ENCODE data around the gene FXYD4. TPM values are rescaled to one million over a fixed set of nuclear protein-coding genes. Genes with fewer than 3 reads are reported as not detected.
"Not testable (repeated sequence)": the region's sequence is repeated elsewhere in the genome, so short reads cannot be mapped to it uniquely, and the experiment has no call there.

The FXYD4 gene
- total RNA-seq, 3 donors from 2014 or later (not counting 1 experiment from before 2014, with no cell fraction given): not detected

- intact Hi-C loops (cut with micrococcal nuclease): no loop called here
- WGBS (ENCODE audit: insufficient coverage): 97% methylated on average over 3 of the region's 3 CpGs
Observed at GRCh38 chr10:43324876-43325275, 46.6 kb upstream of the FXYD4 start.

GRCh38 chr10:43327171-43327570, 44.3 kb upstream of the FXYD4 start:
- Histone ChIP-seq H3K4me1 (ENCODE audit: control insufficient read depth, insufficient read depth, low read length) (peaks cover 15% of the 10 kb centered on the region), H3K4me3 (ENCODE audit: low read length) (no peak overlapping the region), H3K27ac (ENCODE audit: low read length) (no peak overlapping the region), H3K9me3 (ENCODE audit: control insufficient read depth, insufficient read depth, low read length) (no peaks in the 10 kb centered on the region), H3K36me3 (ENCODE audit: control insufficient read depth, insufficient read depth, low read length) (no peaks in the 10 kb centered on the region), H3K27me3 (ENCODE audit: control insufficient read depth, insufficient read depth, low read length) (no peaks in the 10 kb centered on the region)
- H3K4me3 Mint-ChIP-seq: no peak overlapping the region
- TF ChIP-seq, protein P1, sequence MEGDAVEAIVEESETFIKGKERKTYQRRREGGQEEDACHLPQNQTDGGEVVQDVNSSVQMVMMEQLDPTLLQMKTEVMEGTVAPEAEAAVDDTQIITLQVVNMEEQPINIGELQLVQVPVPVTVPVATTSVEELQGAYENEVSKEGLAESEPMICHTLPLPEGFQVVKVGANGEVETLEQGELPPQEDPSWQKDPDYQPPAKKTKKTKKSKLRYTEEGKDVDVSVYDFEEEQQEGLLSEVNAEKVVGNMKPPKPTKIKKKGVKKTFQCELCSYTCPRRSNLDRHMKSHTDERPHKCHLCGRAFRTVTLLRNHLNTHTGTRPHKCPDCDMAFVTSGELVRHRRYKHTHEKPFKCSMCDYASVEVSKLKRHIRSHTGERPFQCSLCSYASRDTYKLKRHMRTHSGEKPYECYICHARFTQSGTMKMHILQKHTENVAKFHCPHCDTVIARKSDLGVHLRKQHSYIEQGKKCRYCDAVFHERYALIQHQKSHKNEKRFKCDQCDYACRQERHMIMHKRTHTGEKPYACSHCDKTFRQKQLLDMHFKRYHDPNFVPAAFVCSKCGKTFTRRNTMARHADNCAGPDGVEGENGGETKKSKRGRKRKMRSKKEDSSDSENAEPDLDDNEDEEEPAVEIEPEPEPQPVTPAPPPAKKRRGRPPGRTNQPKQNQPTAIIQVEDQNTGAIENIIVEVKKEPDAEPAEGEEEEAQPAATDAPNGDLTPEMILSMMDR (IDR thresholded peaks at IDR 0.05): no peak
- no peak for ATAC-seq
- H3K36me3 Mint-ChIP-seq: no peaks in the 10 kb centered on the region
- H3K9me3 Mint-ChIP-seq: no peaks in the 10 kb centered on the region
- WGBS (ENCODE audit: insufficient coverage): 74% methylated on average over 2 of the region's 2 CpGs
- DNase-seq: no peak
- no peak overlapping the region for H3K27ac Mint-ChIP-seq
- H3K27me3 Mint-ChIP-seq (ENCODE audit: low read depth in 2 of 2): peaks cover 11 to 16% of the 10 kb centered on the region in 2 donors
- intact Hi-C loops (cut with micrococcal nuclease): no loop called here
- peaks cover 14 to 15% of the 10 kb centered on the region in 2 donors for H3K4me1 Mint-ChIP-seq

More at GRCh38 chr10:43324876-43325275, 46.6 kb upstream of the FXYD4 start:
- Mint-ChIP-seq H3K4me1 (peaks cover 12 to 14% of the 10 kb centered on the region in 2 donors), H3K27me3 (ENCODE audit: low read depth in 2 of 2) (peaks cover 22 to 34% of the 10 kb centered on the region in 2 donors), H3K9me3 (no peaks in the 10 kb centered on the region), H3K27ac (no peak overlapping the region), H3K36me3 (no peaks in the 10 kb centered on the region), H3K4me3 (no peak overlapping the region)
- no peak for ATAC-seq
- no peak for DNase-seq
- H3K27ac ChIP-seq (ENCODE audit: low read length): no peak overlapping the region
- H3K4me1 ChIP-seq (ENCODE audit: control insufficient read depth, insufficient read depth, low read length): peaks cover 12% of the 10 kb centered on the region
- TF ChIP-seq, protein P1 (IDR thresholded peaks at IDR 0.05): no peak
- H3K9me3 ChIP-seq (ENCODE audit: control insufficient read depth, insufficient read depth, low read length): no peaks in the 10 kb centered on the region
- H3K36me3 ChIP-seq (ENCODE audit: control insufficient read depth, insufficient read depth, low read length): no peaks in the 10 kb centered on the region
- H3K4me3 ChIP-seq (ENCODE audit: low read length): no peak overlapping the region
- no peaks in the 10 kb centered on the region for H3K27me3 ChIP-seq (ENCODE audit: control insufficient read depth, insufficient read depth, low read length)

DNA sequence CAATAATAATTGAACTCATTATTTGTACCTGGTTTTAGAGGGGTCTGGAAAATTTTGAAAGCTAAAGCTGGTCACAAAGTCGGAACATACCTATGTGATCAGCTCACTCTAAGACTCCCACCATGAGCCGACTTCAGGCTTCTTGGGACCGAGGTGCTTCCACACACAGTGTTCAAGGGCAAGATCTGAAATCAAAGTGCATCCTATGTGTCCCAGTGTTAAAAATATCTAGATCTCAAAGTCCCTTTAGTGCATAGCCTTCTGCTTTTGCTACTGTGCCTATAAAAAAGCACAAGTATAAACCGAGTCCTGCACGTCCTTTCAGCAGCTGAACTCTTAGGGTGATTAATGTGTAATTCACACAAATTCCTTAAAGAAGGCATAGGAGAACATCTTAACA, 43.5 kb upstream of the FXYD4 start:
- WGBS (ENCODE audit: insufficient coverage): 94% methylated on average over 5 of the region's 5 CpGs
- no peak for ATAC-seq

DNA sequence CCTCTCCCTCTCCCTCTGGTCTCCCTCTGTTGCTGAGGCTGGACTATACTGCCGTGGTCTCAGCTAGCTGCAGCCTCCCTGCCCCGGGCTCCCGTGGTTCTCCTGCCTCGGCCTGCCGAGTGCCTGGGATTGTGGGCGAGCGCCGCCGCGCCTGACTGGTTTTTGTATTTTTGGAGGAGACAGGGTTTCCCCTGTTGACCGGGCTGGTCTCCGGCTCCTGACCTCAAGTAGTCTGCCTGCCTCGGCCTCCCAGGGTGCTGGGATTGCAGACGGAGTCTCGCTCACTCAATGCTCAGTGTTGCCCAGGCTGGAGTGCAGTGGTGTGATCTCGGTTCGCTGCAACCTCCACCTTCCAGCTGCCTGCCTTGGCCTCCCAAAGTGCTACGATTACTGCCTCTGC, 42.6 kb upstream of the FXYD4 start:
- ATAC-seq; intact Hi-C loops (cut with micrococcal nuclease); H3K36me3 Mint-ChIP-seq; H3K9me3 Mint-ChIP-seq; DNase-seq; H3K36me3 ChIP-seq (ENCODE audit: control insufficient read depth, insufficient read depth, low read length); H3K4me3 ChIP-seq (ENCODE audit: low read length); H3K27ac ChIP-seq (ENCODE audit: low read length); H3K27ac Mint-ChIP-seq; H3K4me3 Mint-ChIP-seq; H3K9me3 ChIP-seq (ENCODE audit: control insufficient read depth, insufficient read depth, low read length); H3K27me3 ChIP-seq (ENCODE audit: control insufficient read depth, insufficient read depth, low read length): not testable (repeated sequence)
- WGBS (ENCODE audit: insufficient coverage): 96% methylated on average over 18 of the region's 18 CpGs
- peaks cover 0 to 11% of the 10 kb centered on the region in 2 donors for H3K27me3 Mint-ChIP-seq (ENCODE audit: low read depth in 2 of 2)
- H3K4me1 Mint-ChIP-seq: peaks cover 8 to 13% of the 10 kb centered on the region in 2 donors
- peaks cover 13% of the 10 kb centered on the region for H3K4me1 ChIP-seq (ENCODE audit: control insufficient read depth, insufficient read depth, low read length)

More for the DNA sequence above, 43.5 kb upstream of the FXYD4 start:
- H3K27ac ChIP-seq (ENCODE audit: low read length): no peak overlapping the region
- no peak overlapping the region for H3K4me3 ChIP-seq (ENCODE audit: low read length)
- intact Hi-C loops (cut with micrococcal nuclease): no loop called here
- peaks cover 4 to 11% of the 10 kb centered on the region in 2 donors for H3K27me3 Mint-ChIP-seq (ENCODE audit: low read depth in 2 of 2)
- TF ChIP-seq, protein P1 (IDR thresholded peaks at IDR 0.05): no peak
- no peaks in the 10 kb centered on the region for H3K9me3 ChIP-seq (ENCODE audit: control insufficient read depth, insufficient read depth, low read length)
- H3K9me3 Mint-ChIP-seq: no peaks in the 10 kb centered on the region
- no peak overlapping the region for H3K4me3 Mint-ChIP-seq
- no peaks in the 10 kb centered on the region for H3K36me3 ChIP-seq (ENCODE audit: control insufficient read depth, insufficient read depth, low read length)
- H3K4me1 Mint-ChIP-seq: peaks cover 8 to 13% of the 10 kb centered on the region in 2 donors
- DNase-seq: no peak
- H3K27me3 ChIP-seq (ENCODE audit: control insufficient read depth, insufficient read depth, low read length): no peaks in the 10 kb centered on the region
- H3K27ac Mint-ChIP-seq: no peak overlapping the region
- H3K4me1 ChIP-seq (ENCODE audit: control insufficient read depth, insufficient read depth, low read length): peaks cover 15% of the 10 kb centered on the region
- H3K36me3 Mint-ChIP-seq: no peaks in the 10 kb centered on the region

DNA sequence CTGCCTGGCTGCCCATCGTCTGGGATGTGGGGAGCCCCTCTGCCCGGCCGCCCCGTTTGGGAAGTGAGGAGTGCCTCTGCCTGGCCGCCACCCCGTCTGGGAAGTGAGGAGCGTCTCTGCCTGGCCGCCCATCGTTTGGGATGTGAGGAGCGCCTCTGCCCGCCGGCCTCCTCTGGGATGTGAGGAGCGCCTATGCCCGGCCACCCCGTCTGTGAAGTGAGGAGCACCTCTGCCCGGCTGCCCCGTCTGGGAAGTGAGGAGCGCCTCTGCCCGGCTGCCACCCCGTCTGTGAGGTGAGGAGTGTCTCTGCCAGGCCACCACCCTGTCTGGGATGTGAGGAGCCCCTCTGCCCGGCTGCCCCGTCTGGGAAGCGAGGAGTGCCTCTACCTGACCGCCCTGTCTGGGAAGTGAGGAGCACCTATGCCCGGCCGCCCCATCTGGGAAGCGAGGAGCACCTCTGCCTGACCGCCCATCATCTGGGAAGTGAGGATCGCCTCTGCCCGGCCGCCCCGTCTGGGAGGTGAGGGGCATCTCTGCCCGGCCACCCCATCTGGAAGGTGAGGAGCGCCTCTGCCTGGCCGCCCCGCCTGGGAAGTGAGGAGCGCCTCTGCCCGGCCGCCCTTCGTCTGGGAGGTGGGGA, 42.1 kb upstream of the FXYD4 start:
- H3K9me3 ChIP-seq (ENCODE audit: control insufficient read depth, insufficient read depth, low read length); H3K27ac Mint-ChIP-seq; DNase-seq; H3K27ac ChIP-seq (ENCODE audit: low read length); H3K36me3 Mint-ChIP-seq; H3K4me3 Mint-ChIP-seq; H3K27me3 ChIP-seq (ENCODE audit: control insufficient read depth, insufficient read depth, low read length); ATAC-seq; H3K9me3 Mint-ChIP-seq; H3K36me3 ChIP-seq (ENCODE audit: control insufficient read depth, insufficient read depth, low read length); H3K4me3 ChIP-seq (ENCODE audit: low read length); intact Hi-C loops (cut with micrococcal nuclease): not testable (repeated sequence)
- Mint-ChIP-seq H3K27me3 (ENCODE audit: low read depth in 2 of 2) (peaks cover 0 to 11% of the 10 kb centered on the region in 2 donors), H3K4me1 (peaks cover 8 to 13% of the 10 kb centered on the region in 2 donors)
- 95% methylated on average over 40 of the region's 40 CpGs for WGBS (ENCODE audit: insufficient coverage)
- peaks cover 13% of the 10 kb centered on the region for H3K4me1 ChIP-seq (ENCODE audit: control insufficient read depth, insufficient read depth, low read length)

Data from natural killer cell (primary cell).